SH-SY5Y (cell line): ENCODE measurements around the gene PLEKHA5.

ENCODE experiments used
- GATA2 ChIP-seq: IDR thresholded peaks from 2 replicates; pipeline ENCODE4 v1.6.1; 2011; ENCODE audit warnings: mild to moderate bottlenecking, low read depth, low read length
- GATA3 ChIP-seq: IDR thresholded peaks from 2 replicates; pipeline ENCODE4 v1.6.1; 2011; ENCODE audit warnings: low read depth, mild to moderate bottlenecking, low read length, moderate library complexity

DNA sequence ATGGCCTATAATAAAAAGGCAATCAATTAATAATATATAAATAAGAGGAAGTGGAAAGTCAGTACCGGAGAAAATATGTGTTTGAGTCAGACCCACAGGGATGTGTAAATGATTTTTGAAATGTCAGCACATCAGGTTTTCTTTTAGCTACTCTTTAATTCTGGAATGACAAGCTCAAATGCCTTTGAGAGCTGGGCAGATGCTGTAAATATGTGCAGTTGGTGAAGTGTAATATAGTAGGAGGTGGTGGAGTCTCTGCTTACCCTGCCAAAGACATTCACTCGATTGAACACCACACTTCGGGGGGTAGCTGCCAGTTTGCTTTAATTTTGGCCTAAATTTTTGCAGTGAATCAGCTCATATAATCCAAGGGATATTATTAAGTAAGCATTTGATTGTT is 93.0 kb downstream of the PLEKHA5 start:
- TF ChIP-seq GATA2 (no peak), GATA3 (no peak)
